H9 (cell line): ENCODE measurements around the gene NRXN2. TPM values are rescaled to one million over a fixed set of nuclear protein-coding genes. Genes with fewer than 3 reads are reported as not detected.

Experiments used
- DNase-seq: peaks from one replicate; pipeline ENCODE4 v3.0.0-alpha.2; 2017
- H2AFZ ChIP-seq: one replicate; pipeline ENCODE4 v1.6.1; 2013; ENCODE audit warnings: mild to moderate bottlenecking, low read length, control low read depth, moderate library complexity
- H2AK5ac ChIP-seq: 2 replicates; pipeline ENCODE4 v1.6.1; 2013; ENCODE audit warnings: low read length, control low read depth, mixed read lengths; ENCODE audit not compliant: insufficient read length
- H2BK120ac ChIP-seq: one replicate; pipeline ENCODE4 v1.6.1; 2013; ENCODE audit warnings: low read depth, mild to moderate bottlenecking, low read length, control low read depth, inconsistent platforms; ENCODE audit not compliant: poor library complexity, severe bottlenecking
- H2BK12ac ChIP-seq: 2 replicates; pipeline ENCODE4 v1.6.1; 2013; ENCODE audit warnings: low read length, control low read depth, mixed read lengths, low read depth; ENCODE audit not compliant: insufficient read length
- H2BK15ac ChIP-seq: 2 replicates; pipeline ENCODE4 v1.6.1; 2013; ENCODE audit warnings: low read depth, low read length, control low read depth
- H2BK20ac ChIP-seq: one replicate; pipeline ENCODE4 v1.6.1; 2013; ENCODE audit warnings: low read depth, mild to moderate bottlenecking, low read length, control low read depth, inconsistent platforms; ENCODE audit not compliant: poor library complexity, severe bottlenecking
- H2BK5ac ChIP-seq: 2 replicates; pipeline ENCODE4 v1.6.1; 2013; ENCODE audit warnings: low read length, control low read depth, mixed read lengths; ENCODE audit not compliant: insufficient read length
- H3K14ac ChIP-seq: 2 replicates; pipeline ENCODE4 v1.6.1; 2013; ENCODE audit warnings: low read length, control low read depth; ENCODE audit not compliant: insufficient read depth
- H3K18ac ChIP-seq: 2 replicates; pipeline ENCODE4 v1.6.1; 2013; ENCODE audit warnings: low read depth, mild to moderate bottlenecking, mixed read lengths, low read length, control low read depth; ENCODE audit not compliant: insufficient read length
- H3K23ac ChIP-seq: 2 replicates; pipeline ENCODE4 v1.6.1; 2013; ENCODE audit warnings: low read length, control low read depth, mixed read lengths, low read depth; ENCODE audit not compliant: insufficient read length
- H3K23me2 ChIP-seq: 2 replicates; pipeline ENCODE4 v1.6.1; 2013; ENCODE audit warnings: low read depth, mild to moderate bottlenecking, mixed read lengths, low read length, control low read depth; ENCODE audit not compliant: insufficient read length, poor library complexity, severe bottlenecking
- H3K27ac ChIP-seq: 2 replicates; pipeline ENCODE4 v1.5.1; 2013; ENCODE audit warnings: low read length, control low read depth, mixed read lengths, low read depth; ENCODE audit not compliant: insufficient read length
- H3K27me3 ChIP-seq: 2 replicates; pipeline ENCODE4 v1.6.1; 2013; ENCODE audit warnings: low read length, control low read depth, inconsistent platforms; ENCODE audit not compliant: insufficient read depth
- H3K4ac ChIP-seq: 2 replicates; pipeline ENCODE4 v1.6.1; 2013; ENCODE audit warnings: low read depth, mild to moderate bottlenecking, control low read depth, inconsistent platforms, low read length, moderate library complexity
- H3K4me1 ChIP-seq: 2 replicates; pipeline ENCODE4 v1.6.1; 2013; ENCODE audit warnings: low read length, control low read depth, inconsistent platforms; ENCODE audit not compliant: insufficient read depth
- H3K4me2 ChIP-seq: 2 replicates; pipeline ENCODE4 v1.6.1; 2013; ENCODE audit warnings: low read length, control low read depth, mixed read lengths; ENCODE audit not compliant: insufficient read length, insufficient read depth
- H3K56ac ChIP-seq: 2 replicates; pipeline ENCODE4 v1.6.1; 2013; ENCODE audit warnings: low read depth, mild to moderate bottlenecking, mixed read lengths, low read length, control low read depth; ENCODE audit not compliant: insufficient read length
- H3K79me1 ChIP-seq: 2 replicates; pipeline ENCODE4 v1.6.1; 2013; ENCODE audit warnings: low read depth, mild to moderate bottlenecking, moderate library complexity, low read length, control low read depth, inconsistent platforms; ENCODE audit not compliant: insufficient read depth, poor library complexity, severe bottlenecking
- H3K79me2 ChIP-seq: 2 replicates; pipeline ENCODE4 v1.6.1; 2013; ENCODE audit warnings: low read length, control low read depth, inconsistent platforms; ENCODE audit not compliant: insufficient read depth
- H3K9ac ChIP-seq: 2 replicates; pipeline ENCODE4 v1.6.1; 2013; ENCODE audit warnings: low read length, control low read depth, mixed read lengths; ENCODE audit not compliant: insufficient read length; ENCODE audit errors: extremely low read depth
- H3K9me3 ChIP-seq: one replicate; pipeline ENCODE4 v1.6.1; 2013; ENCODE audit warnings: low read depth, low read length, inconsistent platforms; ENCODE audit not compliant: control insufficient read depth
- H3T11ph ChIP-seq: one replicate; pipeline ENCODE4 v1.6.1; 2013; ENCODE audit warnings: mild to moderate bottlenecking, low read length, control low read depth, inconsistent platforms
- H4K20me1 ChIP-seq: one replicate; pipeline ENCODE4 v1.6.1; 2013; ENCODE audit not compliant: control insufficient read depth, insufficient read length, insufficient read depth
- H4K5ac ChIP-seq: 2 replicates; pipeline ENCODE4 v1.6.1; 2013; ENCODE audit warnings: low read depth, mild to moderate bottlenecking, mixed read lengths, low read length, control low read depth; ENCODE audit not compliant: insufficient read length
- H4K8ac ChIP-seq: replicated peaks from 2 replicates; pipeline ENCODE4 v1.6.1; 2013; ENCODE audit warnings: low read length, control low read depth, mixed read lengths, low read depth; ENCODE audit not compliant: insufficient read length
- H4K91ac ChIP-seq: 2 replicates; pipeline ENCODE4 v1.6.1; 2013; ENCODE audit warnings: low read depth, mild to moderate bottlenecking, moderate library complexity, mixed read lengths, low read length, control low read depth; ENCODE audit not compliant: insufficient read length
- H3K27ac Mint-ChIP-seq, 3 experiments: 2 replicates in 2 of 3; 3 replicates in 1 of 3; pipeline ENCODE4 v1.8.0; 2020 to 2021; ENCODE audit warnings: mixed read lengths in 3 of 3, mild to moderate bottlenecking in 1 of 3, moderate library complexity in 1 of 3
- H3K27me3 Mint-ChIP-seq: 2 replicates; pipeline ENCODE4 v1.8.0; 2021; ENCODE audit warnings: low read depth, mild to moderate bottlenecking, moderate library complexity, mixed read lengths
- H3K36me3 Mint-ChIP-seq, 3 experiments: 2 replicates in 2 of 3; 3 replicates in 1 of 3; pipeline ENCODE4 v1.8.0; 2020 to 2021; ENCODE audit warnings: low read depth in 3 of 3, mixed read lengths in 3 of 3; ENCODE audit not compliant: insufficient read depth in 1 of 3
- H3K4me1 Mint-ChIP-seq, 2 experiments: 2 replicates each; pipeline ENCODE4 v1.8.0; 2020; ENCODE audit warnings: mixed read lengths in 2 of 2
- H3K4me3 Mint-ChIP-seq, 2 experiments: 2 replicates in 1 of 2; 3 replicates in 1 of 2; pipeline ENCODE4 v1.8.0; 2020 to 2021; ENCODE audit warnings: mild to moderate bottlenecking in 2 of 2, mixed read lengths in 2 of 2, moderate library complexity in 1 of 2
- H3K9me3 Mint-ChIP-seq, 2 experiments: 2 replicates in 1 of 2; 3 replicates in 1 of 2; pipeline ENCODE4 v1.8.0; 2020; ENCODE audit warnings: mild to moderate bottlenecking in 2 of 2, mixed read lengths in 2 of 2, moderate library complexity in 1 of 2
- CTCF ChIP-seq: fragments of 200-600 bp; sonication (generic); conservative IDR thresholded peaks from 3 replicates; pipeline ENCODE4 v1.8.0; 2021; ENCODE audit warnings: antibody characterized with exemption, mild to moderate bottlenecking
- WGBS: extraction: QIAGEN DNeasy Blood & Tissue Kit; methylation state at CpG from one replicate; pipeline ENCODE4 v1.1.7; 2013; ENCODE audit warnings: missing lambda C conversion rate, low lambda C conversion rate, mixed read lengths; ENCODE audit not compliant: insufficient read length; ENCODE audit errors: extremely low coverage; 5-methylcytosine and 5-hydroxymethylcytosine counted together
- total RNA-seq: library from RNA; stranded (reverse); gene quantifications from 2 replicates; pipeline ENCODE4 v1.2.1, GENCODE V29; 2021

NRXN2 gene
- total RNA-seq, 1 experiment from 2014 or later: 3.9 TPM

- Histone ChIP-seq H2BK20ac (no peak overlapping the region), H2AFZ (no peak overlapping the region), H2BK15ac (no peak overlapping the region), H3K79me1 (no peaks in the 10 kb centered on the region), H4K20me1 (no peaks in the 10 kb centered on the region), H3K79me2 (no peaks in the 10 kb centered on the region), H3K27me3 (no peaks in the 10 kb centered on the region), H4K91ac (no peak overlapping the region), H3K4me1 (no peaks in the 10 kb centered on the region), H4K8ac (no peak overlapping the region), H4K5ac (no peak overlapping the region), H2BK12ac (no peak overlapping the region), H3K18ac (no peak overlapping the region), H3K4me2 (no peak overlapping the region), H3K23ac (no peak overlapping the region), H3K4ac (no peak overlapping the region), H3K9ac (no peak overlapping the region), H3K23me2 (no peaks in the 10 kb centered on the region), H3K14ac (no peak overlapping the region), H2BK120ac (no peak overlapping the region), H3K27ac (no peak overlapping the region), H2AK5ac (no peak overlapping the region), H3T11ph (no peak overlapping the region), H3K9me3 (no peaks in the 10 kb centered on the region), H3K56ac (no peak overlapping the region), H2BK5ac (no peak overlapping the region)
- no CpG with 5 or more reads among the region's 43 CpGs for WGBS
- peak; percentile 67 for DNase-seq
- Mint-ChIP-seq H3K27ac (no peak overlapping the region; a peak in 1 of 7 replicates), H3K36me3 (peaks cover 0 to 14% (median 0%) of the 10 kb centered on the region in 3 experiments; a peak in 2 of 7 replicates), H3K27me3 (no peaks in the 10 kb centered on the region; the same call in none of the 2 replicates), H3K4me1 (peaks cover 10 to 28% of the 10 kb centered on the region in 2 experiments), H3K9me3 (no peaks in the 10 kb centered on the region), H3K4me3 (no peak overlapping the region)
- TF ChIP-seq CTCF: no peak
These were observed 30.6 kb upstream of the NRXN2 start for GRCh38 chr11:64753380-64754123.
